Muscle of leg (tissue), 11 donors: ENCODE results near the gene IL1B. TPM values are rescaled to one million over a fixed set of nuclear protein-coding genes. Genes with fewer than 3 reads are reported as not detected.

Experiments used
- DNase-seq: peaks from one replicate; pipeline ENCODE4 v3.0.0; 2013
- H3K27ac ChIP-seq: one replicate; pipeline ENCODE4 v1.5.1; 2013; ENCODE audit warnings: mild to moderate bottlenecking, low read length, control low read depth
- H3K27me3 ChIP-seq: one replicate; pipeline ENCODE4 v1.6.1; 2013; ENCODE audit warnings: low read length; ENCODE audit not compliant: control insufficient read depth, insufficient read depth
- H3K36me3 ChIP-seq: one replicate; pipeline ENCODE4 v1.6.1; 2013; ENCODE audit warnings: low read length; ENCODE audit not compliant: control insufficient read depth, insufficient read depth
- H3K4me1 ChIP-seq: one replicate; pipeline ENCODE4 v1.6.1; 2013; ENCODE audit warnings: low read length; ENCODE audit not compliant: control insufficient read depth, insufficient read depth
- H3K4me3 ChIP-seq: one replicate; pipeline ENCODE4 v1.5.1; 2013; ENCODE audit warnings: low read length, control low read depth
- H3K9me3 ChIP-seq: replicated peaks from 2 replicates; pipeline ENCODE4 v1.6.1; 2013; ENCODE audit warnings: low read depth, low read length; ENCODE audit not compliant: control insufficient read depth
- WGBS: methylation state at CpG from one replicate; pipeline ENCODE4 v1.1.5; 2013; ENCODE audit warnings: missing lambda C conversion rate; ENCODE audit not compliant: insufficient coverage; 5-methylcytosine and 5-hydroxymethylcytosine counted together
- polyA plus RNA-seq, 8 donors: library from polyadenylated mRNA; unstranded; fragments of 120-200 nt; gene quantifications; one replicate each; pipeline versions ENCODE4 v1.2.1 to v1.2.3, GENCODE V29; 2013; ENCODE audit warnings: inconsistent platforms in 1 of 8, low replicate concordance in 1 of 8; ENCODE audit not compliant: insufficient read length in 8 of 8, insufficient read depth in 1 of 8
- total RNA-seq: library from RNA; stranded (reverse); fragments of 120-200 nt; gene quantifications from one replicate; pipeline ENCODE4 v1.2.4, GENCODE V29; 2013

Gene IL1B
- total and polyA plus RNA-seq, 9 donors = 0.18 to 6.1 (median 0.51) TPM; not detected in 1

GRCh38 chr2:112849956-112850355 is 13.4 kb upstream of the IL1B start:
- Histone ChIP-seq H3K27ac (no peak overlapping the region), H3K27me3 (no peaks in the 10 kb centered on the region), H3K36me3 (no peaks in the 10 kb centered on the region), H3K9me3 (peaks cover 5% of the 10 kb centered on the region), H3K4me3 (no peak overlapping the region), H3K4me1 (no peaks in the 10 kb centered on the region)
- 94% methylated on average over 9 of the region's 11 CpGs for WGBS
- no peak for DNase-seq

GRCh38 chr2:112848833-112849232 is 12.3 kb upstream of the IL1B start:
- no peaks in the 10 kb centered on the region for H3K27me3 ChIP-seq
- no peak overlapping the region for H3K27ac ChIP-seq
- H3K4me3 ChIP-seq = no peak overlapping the region
- H3K4me1 ChIP-seq = no peaks in the 10 kb centered on the region
- no peak for DNase-seq
- H3K9me3 ChIP-seq = peaks cover 5% of the 10 kb centered on the region
- no peaks in the 10 kb centered on the region for H3K36me3 ChIP-seq
- WGBS = no CpG with 5 or more reads among the region's 1 CpG

GRCh38 chr2:112846031-112846430 is 9.5 kb upstream of the IL1B start:
- no peak overlapping the region for H3K4me3 ChIP-seq
- no peak for DNase-seq
- H3K27me3 ChIP-seq = no peaks in the 10 kb centered on the region
- WGBS = 81% methylated on average over 6 of the region's 6 CpGs
- H3K36me3 ChIP-seq = no peaks in the 10 kb centered on the region
- H3K27ac ChIP-seq = no peak overlapping the region
- peaks cover 5% of the 10 kb centered on the region for H3K9me3 ChIP-seq
- H3K4me1 ChIP-seq = no peaks in the 10 kb centered on the region

GRCh38 chr2:112843836-112844235 is 7.3 kb upstream of the IL1B start:
- 80% methylated on average over 1 of the region's 2 CpGs for WGBS
- H3K27me3 ChIP-seq = no peaks in the 10 kb centered on the region
- no peak overlapping the region for H3K27ac ChIP-seq
- no peak for DNase-seq
- no peak overlapping the region for H3K4me3 ChIP-seq
- H3K36me3 ChIP-seq = no peaks in the 10 kb centered on the region
- H3K9me3 ChIP-seq = peaks cover 5% of the 10 kb centered on the region
- no peaks in the 10 kb centered on the region for H3K4me1 ChIP-seq

GRCh38 chr2:112843288-112843687 is 6.7 kb upstream of the IL1B start:
- peaks cover 5% of the 10 kb centered on the region for H3K9me3 ChIP-seq
- H3K4me3 ChIP-seq = no peak overlapping the region
- no peaks in the 10 kb centered on the region for H3K27me3 ChIP-seq
- H3K27ac ChIP-seq = no peak overlapping the region
- H3K4me1 ChIP-seq = no peaks in the 10 kb centered on the region
- no peaks in the 10 kb centered on the region for H3K36me3 ChIP-seq
- 100% methylated on average over 1 of the region's 2 CpGs for WGBS
- DNase-seq = no peak

- 67% methylated on average over 1 of the region's 5 CpGs for WGBS
- H3K4me3 ChIP-seq = no peak overlapping the region
- H3K27me3 ChIP-seq = no peaks in the 10 kb centered on the region
- peak; percentile 58 for DNase-seq
- peaks cover 5% of the 10 kb centered on the region for H3K9me3 ChIP-seq
- no peaks in the 10 kb centered on the region for H3K36me3 ChIP-seq
- no peak overlapping the region for H3K27ac ChIP-seq
- no peaks in the 10 kb centered on the region for H3K4me1 ChIP-seq
Observed at GRCh38 chr2:112841295-112842044, 4.9 kb upstream of the IL1B start.

- WGBS = no CpG with 5 or more reads among the region's 1 CpG
- peaks cover 3% of the 10 kb centered on the region for H3K4me1 ChIP-seq
- H3K9me3 ChIP-seq = no peaks in the 10 kb centered on the region
- no peaks in the 10 kb centered on the region for H3K27me3 ChIP-seq
- H3K36me3 ChIP-seq = no peaks in the 10 kb centered on the region
- DNase-seq = no peak
- no peak overlapping the region for H3K4me3 ChIP-seq
- no peak overlapping the region for H3K27ac ChIP-seq
Observed at GRCh38 chr2:112840068-112840445, 3.5 kb upstream of the IL1B start.

GRCh38 chr2:112839407-112840067 is 3.0 kb upstream of the IL1B start:
- Histone ChIP-seq H3K36me3 (no peaks in the 10 kb centered on the region), H3K27me3 (no peaks in the 10 kb centered on the region), H3K9me3 (no peaks in the 10 kb centered on the region), H3K4me1 (peaks cover 3% of the 10 kb centered on the region), H3K27ac (no peak overlapping the region), H3K4me3 (no peak overlapping the region)
- peak; percentile 47 for DNase-seq
- WGBS = 89% methylated on average over 7 of the region's 9 CpGs

GRCh38 chr2:112836163-112836560 is 417 bp downstream of the IL1B start:
- H3K27ac ChIP-seq = no peak overlapping the region
- WGBS = 50% methylated on average over 2 of the region's 5 CpGs
- no peaks in the 10 kb centered on the region for H3K27me3 ChIP-seq
- H3K9me3 ChIP-seq = no peaks in the 10 kb centered on the region
- DNase-seq = no peak
- H3K4me3 ChIP-seq = no peak overlapping the region
- no peaks in the 10 kb centered on the region for H3K36me3 ChIP-seq
- peaks cover 7% of the 10 kb centered on the region for H3K4me1 ChIP-seq

GRCh38 chr2:112835536-112836162 is 930 bp downstream of the IL1B start:
- no peak for DNase-seq
- no peaks in the 10 kb centered on the region for H3K27me3 ChIP-seq
- H3K27ac ChIP-seq = no peak overlapping the region
- 86% methylated on average over 1 of the region's 1 CpG for WGBS
- H3K9me3 ChIP-seq = no peaks in the 10 kb centered on the region
- peaks cover 7% of the 10 kb centered on the region for H3K4me1 ChIP-seq
- no peak overlapping the region for H3K4me3 ChIP-seq
- H3K36me3 ChIP-seq = no peaks in the 10 kb centered on the region
